A549 (cell line): ENCODE measurements around the gene TBC1D22A.

Experiments used
- BCL3 ChIP-seq: fragments of >200 bp; sonication (Bioruptor Twin); formaldehyde crosslinking; IDR thresholded peaks from 3 replicates; pipeline ENCODE4 v1.6.1; 2016
- CHD2 ChIP-seq: fragments of 150-350 bp; IDR thresholded peaks from 2 replicates; pipeline ENCODE4 v1.6.1; 2014; ENCODE audit warnings: low read length; ENCODE audit not compliant: partially characterized antibody
- CTCF ChIP-seq: fragments of >200 bp; sonication (Bioruptor Twin); formaldehyde crosslinking; IDR thresholded peaks from 3 replicates; pipeline ENCODE4 v1.5.1; 2016
- E2F6 ChIP-seq: IDR thresholded peaks from 2 replicates; pipeline ENCODE4 v1.6.1; 2012; ENCODE audit warnings: low read depth, borderline replicate concordance
- ESRRA ChIP-seq: fragments of 150-350 bp; IDR thresholded peaks from 2 replicates; pipeline ENCODE4 v1.6.1; 2014; ENCODE audit warnings: mild to moderate bottlenecking, low read length, borderline replicate concordance
- HMGXB4 ChIP-seq: fragments of 250-450 bp; sonication (Bioruptor Pico); IDR thresholded peaks from 2 replicates; pipeline ENCODE4 v1.5.0; 2021; ENCODE audit warnings: mild to moderate bottlenecking, moderate library complexity, borderline replicate concordance
- KDM1A ChIP-seq: fragments of 200-600 bp; sonication (generic); IDR thresholded peaks from 2 replicates; pipeline ENCODE4 v1.6.1; 2016; ENCODE audit warnings: low read depth, mild to moderate bottlenecking
- NFE2L2 ChIP-seq: fragments of 150-350 bp; conservative IDR thresholded peaks from 2 replicates; pipeline ENCODE4 v1.6.1; 2014; ENCODE audit warnings: low read length
- POLR2A ChIP-seq: IDR thresholded peaks from 2 replicates; pipeline ENCODE4 v1.6.1; 2012; ENCODE audit warnings: mild to moderate bottlenecking, low read length
- REST ChIP-seq: fragments of 200-600 bp; sonication (generic); IDR thresholded peaks from 2 replicates; pipeline ENCODE4 v1.6.1; 2016; ENCODE audit warnings: antibody characterized with exemption, mild to moderate bottlenecking, moderate library complexity
- SMC3 ChIP-seq: fragments of >200 bp; sonication (Bioruptor Twin); formaldehyde crosslinking; IDR thresholded peaks from 3 replicates; pipeline ENCODE4 v1.6.1; 2018; ENCODE audit warnings: inconsistent platforms

GRCh38 chr22:46815132-46815531 is 52.7 kb downstream of the TBC1D22A start:
- TF ChIP-seq POLR2A: no peak
- TF ChIP-seq ESRRA: no peak
- no peak for TF ChIP-seq BCL3
- TF ChIP-seq CTCF: no peak
- TF ChIP-seq CHD2: no peak
- no peak for TF ChIP-seq NFE2L2
- no peak for TF ChIP-seq REST
- no peak for TF ChIP-seq E2F6
- no peak for TF ChIP-seq KDM1A
- TF ChIP-seq SMC3: no peak
- no peak for TF ChIP-seq HMGXB4 (CRISPR knock-in tag)
